Suprapubic skin (tissue), 4 donors: ENCODE measurements around the gene IFNAR1. TPM values are rescaled to one million over a fixed set of nuclear protein-coding genes. Genes with fewer than 3 reads are reported as not detected.

Source experiments
- DNase-seq, 2 donors: peaks; one replicate each; pipeline ENCODE4 v3.0.0-alpha.2; 2019; ENCODE audit warnings: low spot score in 2 of 2
- H3K27ac ChIP-seq: fragments of 200-600 bp; sonication (generic); one replicate; pipeline ENCODE4 v1.5.1; 2019
- H3K27me3 ChIP-seq: fragments of 200-600 bp; sonication (generic); one replicate; pipeline ENCODE4 v1.5.1; 2019
- H3K36me3 ChIP-seq: fragments of 200-600 bp; sonication (generic); one replicate; pipeline ENCODE4 v1.5.1; 2019
- H3K4me1 ChIP-seq: fragments of 200-600 bp; sonication (generic); one replicate; pipeline ENCODE4 v1.5.1; 2019
- H3K4me3 ChIP-seq: fragments of 200-600 bp; sonication (generic); one replicate; pipeline ENCODE4 v1.5.1; 2019; ENCODE audit warnings: mild to moderate bottlenecking
- H3K9me3 ChIP-seq: fragments of 200-600 bp; sonication (generic); one replicate; pipeline ENCODE4 v1.5.1; 2019
- EP300 ChIP-seq: sonication (generic); formaldehyde crosslinking; IDR thresholded peaks from one replicate; pipeline ENCODE4 v1.6.1; 2017; ENCODE audit warnings: antibody characterized with exemption
- POLR2A ChIP-seq, 2 donors: fragments of 450-650 bp; IDR thresholded peaks; one replicate each; pipeline ENCODE4 v1.6.1; 2017; ENCODE audit warnings: antibody characterized with exemption in 2 of 2, mild to moderate bottlenecking in 2 of 2, moderate library complexity in 2 of 2
- POLR2AphosphoS5 ChIP-seq, 3 donors: sonication (generic); formaldehyde crosslinking; IDR thresholded peaks; one replicate each; pipeline ENCODE4 v1.6.1; 2017; ENCODE audit warnings: antibody characterized with exemption in 3 of 3
- WGBS: methylation state at CpG from one replicate; pipeline ENCODE4 v1.1.5; 2018; 5-methylcytosine and 5-hydroxymethylcytosine counted together
- total RNA-seq, 4 donors: library from RNA; depleted of rRNA; stranded (reverse); fragments of >200 nt; gene quantifications; one replicate each; pipeline ENCODE4 v1.1.0, GENCODE V29; 2016
- TF ChIP-seq, protein P1 (sequence below), 2 donors: fragments of 200-600 bp in 1 of 2; fragments of 450-650 bp in 1 of 2; sonication (generic) in 1 of 2; IDR thresholded peaks; one replicate each; pipeline ENCODE4 v1.5.1; 2016 to 2019; ENCODE audit warnings: antibody characterized with exemption in 2 of 2, mild to moderate bottlenecking in 1 of 2, moderate library complexity in 1 of 2

Gene IFNAR1
- total RNA-seq, 4 donors from 2014 or later, result 15.9 to 37.3 (median 22.6) TPM

DNA sequence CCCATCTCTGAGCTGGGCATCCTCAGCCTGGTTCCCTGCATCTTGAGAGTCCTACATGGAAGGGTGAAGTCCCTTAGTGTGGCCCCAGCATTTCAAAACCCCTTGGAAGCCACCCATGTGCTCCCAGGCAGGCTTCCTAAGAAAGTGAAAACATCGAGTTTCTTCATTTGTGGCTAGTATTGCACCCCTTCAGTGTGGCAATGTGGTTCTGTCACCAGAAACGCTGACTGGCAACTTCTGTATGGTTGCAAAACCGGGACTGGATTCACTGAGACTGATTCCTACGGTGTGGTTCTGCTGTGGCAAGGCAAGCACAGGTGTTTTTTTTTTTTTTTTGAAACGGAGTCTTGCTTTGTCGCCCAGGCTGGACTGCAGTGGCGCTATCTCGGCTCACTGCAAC lies 69.5 kb downstream of the IFNAR1 start:
- Histone ChIP-seq H3K4me1 (peaks cover 21% of the 10 kb centered on the region), H3K4me3 (no peak overlapping the region), H3K9me3 (no peaks in the 10 kb centered on the region), H3K27ac (no peak overlapping the region), H3K27me3 (no peaks in the 10 kb centered on the region), H3K36me3 (no peaks in the 10 kb centered on the region)
- TF ChIP-seq POLR2AphosphoS5 (IDR thresholded peaks at IDR 0.05), result peak; percentile 40 to 96 (median 57)
- TF ChIP-seq, protein P1, sequence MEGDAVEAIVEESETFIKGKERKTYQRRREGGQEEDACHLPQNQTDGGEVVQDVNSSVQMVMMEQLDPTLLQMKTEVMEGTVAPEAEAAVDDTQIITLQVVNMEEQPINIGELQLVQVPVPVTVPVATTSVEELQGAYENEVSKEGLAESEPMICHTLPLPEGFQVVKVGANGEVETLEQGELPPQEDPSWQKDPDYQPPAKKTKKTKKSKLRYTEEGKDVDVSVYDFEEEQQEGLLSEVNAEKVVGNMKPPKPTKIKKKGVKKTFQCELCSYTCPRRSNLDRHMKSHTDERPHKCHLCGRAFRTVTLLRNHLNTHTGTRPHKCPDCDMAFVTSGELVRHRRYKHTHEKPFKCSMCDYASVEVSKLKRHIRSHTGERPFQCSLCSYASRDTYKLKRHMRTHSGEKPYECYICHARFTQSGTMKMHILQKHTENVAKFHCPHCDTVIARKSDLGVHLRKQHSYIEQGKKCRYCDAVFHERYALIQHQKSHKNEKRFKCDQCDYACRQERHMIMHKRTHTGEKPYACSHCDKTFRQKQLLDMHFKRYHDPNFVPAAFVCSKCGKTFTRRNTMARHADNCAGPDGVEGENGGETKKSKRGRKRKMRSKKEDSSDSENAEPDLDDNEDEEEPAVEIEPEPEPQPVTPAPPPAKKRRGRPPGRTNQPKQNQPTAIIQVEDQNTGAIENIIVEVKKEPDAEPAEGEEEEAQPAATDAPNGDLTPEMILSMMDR (IDR thresholded peaks at IDR 0.05), result no peak
- TF ChIP-seq POLR2A (IDR thresholded peaks at IDR 0.05), result no peak
- TF ChIP-seq EP300, result no peak
- DNase-seq, result no peak
- 81% methylated on average over 8 of the region's 8 CpGs for WGBS

DNA sequence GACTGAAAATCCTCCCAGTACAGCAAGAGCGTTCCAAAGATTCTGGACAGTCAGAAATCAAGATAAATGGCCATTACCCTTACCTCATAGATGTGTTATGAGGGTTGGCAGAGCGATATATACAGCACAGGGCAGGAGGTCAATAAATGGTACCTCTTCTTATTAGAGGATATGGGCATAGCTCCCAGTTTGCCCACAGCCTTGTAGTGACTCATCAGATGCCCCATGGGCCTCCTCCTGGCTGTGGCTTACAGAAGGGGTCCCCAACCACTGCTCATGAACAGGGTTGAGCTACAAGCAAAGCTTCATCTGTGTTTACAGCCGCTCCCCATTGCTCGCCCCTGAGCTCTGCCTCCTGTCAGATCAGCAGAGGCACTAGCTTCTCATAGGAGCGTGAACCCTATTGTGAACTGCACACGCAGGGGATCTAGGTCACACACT lies 71.1 kb downstream of the IFNAR1 start:
- Histone ChIP-seq H3K27ac (no peak overlapping the region), H3K4me1 (peaks cover 21% of the 10 kb centered on the region), H3K4me3 (no peak overlapping the region), H3K9me3 (no peaks in the 10 kb centered on the region), H3K36me3 (no peaks in the 10 kb centered on the region), H3K27me3 (no peaks in the 10 kb centered on the region)
- no peak for DNase-seq
- TF ChIP-seq POLR2AphosphoS5 (IDR thresholded peaks at IDR 0.05) (no peak), POLR2A (IDR thresholded peaks at IDR 0.05) (no peak), EP300 (no peak)
- TF ChIP-seq, protein P1 (IDR thresholded peaks at IDR 0.05), result no peak
- 83% methylated on average over 6 of the region's 6 CpGs for WGBS

DNA sequence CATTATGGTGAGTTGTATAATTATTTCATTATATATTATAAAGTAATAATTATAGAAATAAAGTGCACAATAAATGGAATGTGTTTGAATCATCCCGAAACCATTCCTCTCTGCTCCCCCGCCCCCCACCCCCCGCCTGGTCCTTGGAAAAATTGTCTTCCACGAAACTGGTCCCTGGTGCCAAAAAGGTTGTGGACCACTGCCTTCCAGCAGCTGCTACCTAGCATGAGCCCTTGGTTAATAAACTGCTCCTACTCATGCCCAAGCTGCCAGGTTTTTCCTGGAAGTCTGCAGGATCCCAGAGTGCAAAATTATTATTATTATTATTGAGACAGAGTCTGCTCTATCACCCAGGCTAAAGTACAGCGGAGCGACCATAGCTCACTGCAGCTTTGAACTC lies 71.7 kb downstream of the IFNAR1 start:
- no peaks in the 10 kb centered on the region for H3K36me3 ChIP-seq
- H3K4me1 ChIP-seq, result peaks cover 25% of the 10 kb centered on the region
- WGBS, result 81% methylated on average over 6 of the region's 6 CpGs
- no peaks in the 10 kb centered on the region for H3K27me3 ChIP-seq
- no peak for DNase-seq
- no peak overlapping the region for H3K4me3 ChIP-seq
- no peak overlapping the region for H3K27ac ChIP-seq
- H3K9me3 ChIP-seq, result no peaks in the 10 kb centered on the region
- no peak for TF ChIP-seq POLR2AphosphoS5 (IDR thresholded peaks at IDR 0.05)

DNA sequence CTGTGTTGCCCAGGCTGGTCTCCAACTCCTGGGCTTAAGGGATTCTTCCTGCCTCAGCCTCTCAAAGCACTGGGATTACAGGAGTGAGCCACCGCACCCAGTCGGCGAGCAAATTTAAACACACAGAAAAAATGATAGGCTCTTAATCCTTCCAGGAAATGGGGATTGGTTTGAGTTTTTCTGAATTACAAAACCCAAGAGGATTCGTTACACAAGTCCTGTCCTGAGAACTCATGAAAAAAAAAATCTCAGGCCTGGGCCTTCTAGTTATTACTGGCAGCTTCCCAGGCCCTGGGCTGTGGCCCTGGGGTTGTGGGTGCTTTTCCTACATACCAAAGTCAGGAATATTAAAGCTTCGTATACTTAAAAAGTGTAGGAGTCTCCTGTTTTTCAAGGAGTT lies 72.2 kb downstream of the IFNAR1 start:
- no peak overlapping the region for H3K4me3 ChIP-seq
- no peak for DNase-seq
- TF ChIP-seq, protein P1 (IDR thresholded peaks at IDR 0.05), result no peak
- TF ChIP-seq POLR2A (IDR thresholded peaks at IDR 0.05), result no peak

DNA sequence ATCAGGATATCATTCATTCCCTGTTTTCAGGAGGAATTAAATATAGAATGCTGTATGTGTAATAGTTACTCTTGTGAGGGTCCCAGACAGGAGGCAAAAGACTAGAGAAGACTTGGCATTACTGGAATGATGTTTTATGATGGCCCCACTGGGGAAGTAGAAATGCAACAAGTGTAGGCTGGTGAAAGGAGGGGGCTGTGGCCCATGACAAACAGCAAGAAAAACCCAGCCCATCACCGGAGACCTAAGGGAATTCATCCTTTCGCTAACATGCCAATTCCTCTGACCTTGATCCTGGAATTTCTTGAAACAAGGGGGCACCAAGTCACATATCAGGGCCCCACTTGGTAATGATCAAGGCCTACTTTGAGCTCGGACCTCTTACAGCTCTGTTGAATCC lies 72.9 kb downstream of the IFNAR1 start:
- no peak overlapping the region for H3K4me3 ChIP-seq
- 87% methylated on average over 3 of the region's 3 CpGs for WGBS
- H3K36me3 ChIP-seq, result no peaks in the 10 kb centered on the region
- no peaks in the 10 kb centered on the region for H3K9me3 ChIP-seq
- no peaks in the 10 kb centered on the region for H3K27me3 ChIP-seq
- H3K27ac ChIP-seq, result no peak overlapping the region
- peaks cover 38% of the 10 kb centered on the region for H3K4me1 ChIP-seq
- DNase-seq, result no peak
- TF ChIP-seq POLR2AphosphoS5 (IDR thresholded peaks at IDR 0.05) (no peak), POLR2A (IDR thresholded peaks at IDR 0.05) (no peak), EP300 (no peak)
- TF ChIP-seq, protein P1 (IDR thresholded peaks at IDR 0.05), result no peak

More for the DNA sequence above, 72.2 kb downstream of the IFNAR1 start:
- peaks cover 30% of the 10 kb centered on the region for H3K4me1 ChIP-seq
- WGBS, result 56% methylated on average over 5 of the region's 5 CpGs
- H3K27me3 ChIP-seq, result no peaks in the 10 kb centered on the region
- H3K36me3 ChIP-seq, result no peaks in the 10 kb centered on the region
- H3K27ac ChIP-seq, result no peak overlapping the region
- H3K9me3 ChIP-seq, result no peaks in the 10 kb centered on the region

DNA sequence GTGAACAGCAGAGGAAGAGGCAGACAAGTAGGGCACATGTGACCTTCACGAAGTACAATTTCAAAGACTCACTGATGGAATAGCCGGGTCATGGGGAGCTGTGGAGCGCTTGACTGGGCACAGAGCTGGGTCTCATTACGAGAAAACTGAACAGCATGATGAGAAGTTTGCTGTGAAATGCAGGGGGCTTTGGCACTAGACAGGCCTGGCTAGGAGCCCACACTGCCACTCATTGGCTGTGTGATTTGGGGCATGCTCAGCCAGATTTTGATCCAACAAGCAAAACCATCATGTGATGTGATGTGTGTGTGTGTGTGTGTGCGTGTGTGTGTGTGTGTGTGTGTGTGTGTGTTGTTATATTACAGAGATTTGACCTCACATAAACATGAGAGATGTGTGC lies 73.6 kb downstream of the IFNAR1 start:
- no peaks in the 10 kb centered on the region for H3K27me3 ChIP-seq
- H3K36me3 ChIP-seq, result no peaks in the 10 kb centered on the region
- H3K9me3 ChIP-seq, result no peaks in the 10 kb centered on the region
- H3K4me3 ChIP-seq, result no peak overlapping the region
- 85% methylated on average over 5 of the region's 5 CpGs for WGBS
- no peak overlapping the region for H3K27ac ChIP-seq
- H3K4me1 ChIP-seq, result peaks cover 38% of the 10 kb centered on the region
- no peak for DNase-seq
- no peak for TF ChIP-seq EP300
- TF ChIP-seq POLR2A (IDR thresholded peaks at IDR 0.05), result no peak
- TF ChIP-seq POLR2AphosphoS5 (IDR thresholded peaks at IDR 0.05), result no peak
- TF ChIP-seq, protein P1 (IDR thresholded peaks at IDR 0.05), result no peak
